Measurements from ENCODE around the gene MGAT5.

DNA sequence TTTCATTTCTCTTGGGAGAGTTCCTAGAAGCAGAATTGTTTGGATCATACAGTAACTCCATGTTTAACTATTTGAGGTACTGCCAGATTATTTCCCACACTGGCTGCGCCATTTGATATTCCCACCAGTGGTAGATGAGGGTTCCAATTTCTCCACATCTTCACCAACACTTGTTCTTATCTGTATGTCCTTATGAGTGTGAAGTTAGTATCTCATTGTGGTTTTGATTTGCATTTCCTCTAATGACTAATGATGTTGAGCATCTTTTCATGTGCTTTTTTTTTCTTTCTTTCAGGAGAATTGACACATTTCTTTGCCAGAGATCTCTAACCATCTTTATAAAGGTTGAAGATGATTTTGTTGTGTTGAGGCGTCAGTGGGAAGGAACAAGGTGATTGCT is 4.1 kb upstream of the MGAT5 start:
- no peak for TF ChIP-seq POLR2A (IDR thresholded peaks at IDR 0.05)
- TF ChIP-seq, protein P1, sequence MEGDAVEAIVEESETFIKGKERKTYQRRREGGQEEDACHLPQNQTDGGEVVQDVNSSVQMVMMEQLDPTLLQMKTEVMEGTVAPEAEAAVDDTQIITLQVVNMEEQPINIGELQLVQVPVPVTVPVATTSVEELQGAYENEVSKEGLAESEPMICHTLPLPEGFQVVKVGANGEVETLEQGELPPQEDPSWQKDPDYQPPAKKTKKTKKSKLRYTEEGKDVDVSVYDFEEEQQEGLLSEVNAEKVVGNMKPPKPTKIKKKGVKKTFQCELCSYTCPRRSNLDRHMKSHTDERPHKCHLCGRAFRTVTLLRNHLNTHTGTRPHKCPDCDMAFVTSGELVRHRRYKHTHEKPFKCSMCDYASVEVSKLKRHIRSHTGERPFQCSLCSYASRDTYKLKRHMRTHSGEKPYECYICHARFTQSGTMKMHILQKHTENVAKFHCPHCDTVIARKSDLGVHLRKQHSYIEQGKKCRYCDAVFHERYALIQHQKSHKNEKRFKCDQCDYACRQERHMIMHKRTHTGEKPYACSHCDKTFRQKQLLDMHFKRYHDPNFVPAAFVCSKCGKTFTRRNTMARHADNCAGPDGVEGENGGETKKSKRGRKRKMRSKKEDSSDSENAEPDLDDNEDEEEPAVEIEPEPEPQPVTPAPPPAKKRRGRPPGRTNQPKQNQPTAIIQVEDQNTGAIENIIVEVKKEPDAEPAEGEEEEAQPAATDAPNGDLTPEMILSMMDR (IDR thresholded peaks at IDR 0.05): no peak
